ENCODE data around the gene THG1L. TPM values are rescaled to one million over a fixed set of nuclear protein-coding genes. Genes with fewer than 3 reads are reported as not detected.
"Not testable (repeated sequence)": the region's sequence is repeated elsewhere in the genome, so short reads cannot be mapped to it uniquely, and the experiment has no call there.

Gene THG1L
- total RNA-seq, 1 experiment from 2014 or later: 29.9 TPM

GRCh38 chr5:157719245-157719644 lies 12.0 kb upstream of the THG1L start:
- TF ChIP-seq CTCF (IDR thresholded peaks at IDR 0.05; ENCODE audit: unreplicated experiment): no peak
- Mint-ChIP-seq H3K9me3 (ENCODE audit: unreplicated experiment) (no peaks in the 10 kb centered on the region), H3K27me3 (ENCODE audit: insufficient read depth, unreplicated experiment) (no peaks in the 10 kb centered on the region), H3K36me3 (ENCODE audit: insufficient read depth, unreplicated experiment) (no peaks in the 10 kb centered on the region), H3K4me3 (ENCODE audit: unreplicated experiment) (no peak overlapping the region), H3K27ac (ENCODE audit: low read depth, unreplicated experiment) (no peak overlapping the region), H3K4me1 (ENCODE audit: insufficient read depth, unreplicated experiment) (no peaks in the 10 kb centered on the region)
- CTCF ChIA-PET: interaction anchor here (0.6 to 8.1 kb wide), 49 partner anchors 9 to 671 kb away, joined by 3 to 137 read pairs (median 6); partner anchors contain the start of genes LSM11 and THG1L
- intact Hi-C loops (cut with micrococcal nuclease): loop anchor here (5.0 to 10.0 kb wide), 4 partner anchors 144 to 572 kb away; partner anchors contain the start of gene ADAM19
- BruUV-seq (replicated peaks): no TSS peak
- no peak for DNase-seq (ENCODE audit: unreplicated experiment)
- POLR2A ChIA-PET: interaction anchor here (0.8 to 1.3 kb wide), 2 partner anchors 12 to 391 kb away, joined by 3 to 5 read pairs; partner anchors contain the start of gene THG1L

- Mint-ChIP-seq H3K4me3 (ENCODE audit: unreplicated experiment) (no peak overlapping the region), H3K27me3 (ENCODE audit: insufficient read depth, unreplicated experiment) (no peaks in the 10 kb centered on the region), H3K9me3 (ENCODE audit: unreplicated experiment) (peaks cover 9% of the 10 kb centered on the region), H3K36me3 (ENCODE audit: insufficient read depth, unreplicated experiment) (peaks cover 6% of the 10 kb centered on the region), H3K4me1 (ENCODE audit: insufficient read depth, unreplicated experiment) (no peaks in the 10 kb centered on the region), H3K27ac (ENCODE audit: low read depth, unreplicated experiment) (no peak overlapping the region)
- intact Hi-C loops (cut with micrococcal nuclease): no loop called here
- no TSS peak for BruUV-seq (replicated peaks)
- ChIA-PET CTCF (interaction anchor here (0.8 to 8.1 kb wide), 10 partner anchors 22 to 572 kb away, joined by 3 to 137 read pairs (median 28); partner anchors contain the start of gene LSM11), POLR2A (interaction anchor here (2.3 kb wide), 1 partner anchor 10 kb away, joined by 7 read pairs; the partner anchor contains the start of gene THG1L)
- TF ChIP-seq CTCF (IDR thresholded peaks at IDR 0.05; ENCODE audit: unreplicated experiment): no peak
- DNase-seq (ENCODE audit: unreplicated experiment): no peak
These were observed 10.1 kb upstream of the THG1L start for GRCh38 chr5:157721159-157721558.

GRCh38 chr5:157722895-157723294 lies 8.3 kb upstream of the THG1L start:
- H3K4me3 Mint-ChIP-seq (ENCODE audit: unreplicated experiment): not testable (repeated sequence)
- ChIA-PET CTCF (interaction anchor here (1.4 to 8.1 kb wide), 6 partner anchors 12 to 381 kb away, joined by 3 to 113 read pairs (median 28); partner anchors contain the start of gene LSM11), POLR2A (interaction anchor here (2.3 kb wide), 1 partner anchor 8 kb away, joined by 7 read pairs; the partner anchor contains the start of gene THG1L)

GRCh38 chr5:157726607-157727006 lies 4.6 kb upstream of the THG1L start:
- H3K9me3 Mint-ChIP-seq (ENCODE audit: unreplicated experiment); H3K4me1 Mint-ChIP-seq (ENCODE audit: insufficient read depth, unreplicated experiment); BruUV-seq (replicated peaks); H3K36me3 Mint-ChIP-seq (ENCODE audit: insufficient read depth, unreplicated experiment); H3K4me3 Mint-ChIP-seq (ENCODE audit: unreplicated experiment); DNase-seq (ENCODE audit: unreplicated experiment); intact Hi-C loops (cut with micrococcal nuclease); POLR2A ChIA-PET; H3K27me3 Mint-ChIP-seq (ENCODE audit: insufficient read depth, unreplicated experiment); H3K27ac Mint-ChIP-seq (ENCODE audit: low read depth, unreplicated experiment); CTCF ChIA-PET: not testable (repeated sequence)

More at GRCh38 chr5:157722895-157723294, 8.3 kb upstream of the THG1L start:
- H3K27me3 Mint-ChIP-seq (ENCODE audit: insufficient read depth, unreplicated experiment); intact Hi-C loops (cut with micrococcal nuclease); H3K4me1 Mint-ChIP-seq (ENCODE audit: insufficient read depth, unreplicated experiment); BruUV-seq (replicated peaks); DNase-seq (ENCODE audit: unreplicated experiment); H3K27ac Mint-ChIP-seq (ENCODE audit: low read depth, unreplicated experiment); H3K9me3 Mint-ChIP-seq (ENCODE audit: unreplicated experiment); H3K36me3 Mint-ChIP-seq (ENCODE audit: insufficient read depth, unreplicated experiment): not testable (repeated sequence)

- BruUV-seq (replicated peaks); DNase-seq (ENCODE audit: unreplicated experiment); H3K9me3 Mint-ChIP-seq (ENCODE audit: unreplicated experiment); intact Hi-C loops (cut with micrococcal nuclease); H3K27me3 Mint-ChIP-seq (ENCODE audit: insufficient read depth, unreplicated experiment); H3K4me3 Mint-ChIP-seq (ENCODE audit: unreplicated experiment); H3K27ac Mint-ChIP-seq (ENCODE audit: low read depth, unreplicated experiment); H3K36me3 Mint-ChIP-seq (ENCODE audit: insufficient read depth, unreplicated experiment): not testable (repeated sequence)
- POLR2A ChIA-PET: interaction anchor here (0.6 kb wide), 2 partner anchors 20 to 159 kb away, joined by 3 to 4 read pairs; no protein-coding TSS in a partner anchor
- H3K4me1 Mint-ChIP-seq (ENCODE audit: insufficient read depth, unreplicated experiment): peaks cover 13% of the 10 kb centered on the region
- CTCF ChIA-PET: interaction anchor here (0.9 to 9.5 kb wide), 3 partner anchors 9 to 580 kb away, joined by 3 to 94 read pairs (median 10); partner anchors contain the start of gene LSM11
These were observed 3.4 kb upstream of the THG1L start for GRCh38 chr5:157727858-157728257.
